Fibroblast of peridontal ligament (primary cell): ENCODE measurements around the gene INTS6L.

ENCODE experiments used
- DNase-seq: peaks from one replicate; pipeline ENCODE4 v3.0.0-alpha.2; 2010; ENCODE audit errors: extremely low read depth

INTS6L gene, protein sequence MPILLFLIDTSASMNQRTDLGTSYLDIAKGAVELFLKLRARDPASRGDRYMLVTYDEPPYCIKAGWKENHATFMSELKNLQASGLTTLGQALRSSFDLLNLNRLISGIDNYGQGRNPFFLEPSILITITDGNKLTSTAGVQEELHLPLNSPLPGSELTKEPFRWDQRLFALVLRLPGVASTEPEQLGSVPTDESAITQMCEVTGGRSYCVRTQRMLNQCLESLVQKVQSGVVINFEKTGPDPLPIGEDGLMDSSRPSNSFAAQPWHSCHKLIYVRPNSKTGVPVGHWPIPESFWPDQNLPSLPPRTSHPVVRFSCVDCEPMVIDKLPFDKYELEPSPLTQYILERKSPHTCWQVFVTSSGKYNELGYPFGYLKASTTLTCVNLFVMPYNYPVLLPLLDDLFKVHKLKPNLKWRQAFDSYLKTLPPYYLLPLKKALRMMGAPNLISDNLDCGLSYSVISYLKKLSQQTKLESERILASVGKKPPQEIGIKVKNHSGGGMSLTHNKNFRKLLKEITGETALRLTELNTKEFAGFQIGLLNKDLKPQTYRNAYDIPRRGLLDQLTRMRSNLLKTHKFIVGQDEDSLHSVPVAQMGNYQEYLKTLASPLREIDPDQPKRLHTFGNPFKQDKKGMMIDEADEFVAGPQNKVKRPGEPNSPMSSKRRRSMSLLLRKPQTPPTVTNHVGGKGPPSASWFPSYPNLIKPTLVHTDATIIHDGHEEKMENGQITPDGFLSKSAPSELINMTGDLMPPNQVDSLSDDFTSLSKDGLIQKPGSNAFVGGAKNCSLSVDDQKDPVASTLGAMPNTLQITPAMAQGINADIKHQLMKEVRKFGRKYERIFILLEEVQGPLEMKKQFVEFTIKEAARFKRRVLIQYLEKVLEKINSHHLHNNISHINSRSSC

DNA sequence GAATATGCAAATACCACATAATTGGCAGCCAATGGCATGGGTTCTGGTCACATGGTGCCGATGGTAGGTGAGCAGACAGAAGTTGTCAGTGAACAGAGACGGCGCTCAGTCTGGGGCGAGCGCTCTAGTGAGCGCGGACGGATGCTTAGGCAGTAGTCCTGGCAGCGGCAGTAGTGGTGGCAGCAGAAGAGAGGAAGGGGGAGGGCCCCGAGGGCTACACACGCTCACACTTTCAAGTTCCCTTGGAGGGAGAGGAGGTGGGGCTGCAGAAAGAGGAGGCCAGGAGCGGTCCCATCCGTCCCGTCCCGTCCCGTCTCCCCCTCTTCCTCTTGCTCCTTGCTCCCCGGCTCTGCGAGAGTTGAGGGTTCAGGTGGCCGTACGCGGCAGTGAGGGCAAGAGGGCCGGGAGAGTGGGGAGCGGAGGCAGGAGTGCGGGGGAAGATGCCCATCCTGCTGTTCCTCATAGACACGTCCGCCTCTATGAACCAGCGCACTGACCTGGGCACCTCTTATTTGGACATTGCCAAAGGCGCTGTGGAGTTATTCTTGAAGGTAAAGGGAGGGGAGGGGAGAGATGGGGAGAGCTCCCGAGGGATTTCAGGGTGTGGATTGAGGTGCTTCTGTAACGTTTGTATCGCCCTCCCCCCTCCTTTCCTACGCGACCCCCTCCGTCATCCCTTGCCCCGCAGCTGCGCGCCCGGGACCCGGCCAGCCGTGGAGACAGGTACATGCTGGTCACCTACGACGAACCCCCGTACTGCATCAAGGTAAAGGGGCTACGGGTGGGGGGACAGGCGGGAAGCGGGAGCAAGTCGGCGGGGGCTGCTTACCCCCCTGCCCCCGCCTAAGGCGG is at the start of gene INTS6L:
TSS of gene INTS6L (plus strand) at position 108 of the 852 bp plus-strand sequence. CDS start at position 441, 333 bp downstream.
- peak; percentile 84 for DNase-seq

DNA sequence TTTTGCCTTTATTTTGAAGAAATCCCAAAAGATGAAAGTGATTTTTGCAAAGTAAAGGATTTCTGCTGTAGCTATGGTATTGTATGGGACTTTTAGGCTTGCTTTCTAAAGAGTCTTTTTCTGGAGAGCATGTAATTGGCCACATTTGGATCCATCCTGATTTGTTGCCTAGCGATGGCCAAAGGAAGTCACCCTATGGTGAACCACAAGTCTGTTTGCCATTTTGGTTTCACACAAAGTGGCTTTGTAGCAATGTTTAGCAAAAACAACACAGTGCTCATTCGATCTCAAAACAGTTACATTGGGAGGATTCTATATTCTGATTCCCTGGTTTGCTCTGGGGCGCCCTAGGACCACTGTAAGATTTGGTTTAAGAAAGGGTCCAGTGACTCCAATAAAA is 44.1 kb upstream of the INTS6L start:
- DNase-seq, result no peak

DNA sequence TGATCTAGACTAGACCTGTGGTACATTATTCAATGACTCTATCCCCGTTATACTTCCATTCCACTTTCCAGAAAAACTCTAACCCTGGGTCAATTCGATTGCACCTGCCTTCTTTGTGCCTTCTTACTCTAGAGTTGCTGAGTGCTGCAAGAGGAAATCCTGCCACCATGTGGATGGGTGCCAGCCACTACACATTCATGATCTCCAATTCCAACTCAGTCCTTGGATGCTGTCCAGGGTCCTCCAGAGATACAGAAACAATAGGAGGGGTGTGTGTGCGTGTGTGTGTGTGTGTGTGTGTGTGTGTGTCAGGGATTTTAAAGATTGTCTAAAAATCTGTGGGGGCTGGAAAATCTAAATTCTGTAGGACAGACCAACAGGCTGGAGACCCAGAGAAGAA is 42.9 kb upstream of the INTS6L start:
- peak; percentile 59 for DNase-seq

DNA sequence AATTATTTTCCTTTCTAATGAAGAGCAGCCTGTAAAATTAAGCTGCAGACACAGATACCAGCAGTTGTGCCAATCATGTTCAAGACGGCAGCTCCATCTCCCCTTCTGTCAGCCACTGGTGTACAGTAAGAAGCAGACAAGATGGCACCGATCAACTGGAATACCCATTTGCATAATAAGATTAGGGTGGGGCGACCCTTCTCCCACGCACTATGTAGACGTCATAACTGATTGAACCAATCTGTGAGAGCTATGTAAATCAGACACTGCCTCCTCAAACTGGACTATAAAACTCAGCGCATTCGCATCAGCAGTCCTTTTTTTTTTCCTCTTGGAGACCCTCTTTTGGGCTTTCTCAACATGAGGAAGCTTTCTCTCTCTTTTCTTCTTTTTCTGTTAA is 40.4 kb upstream of the INTS6L start:
- DNase-seq, result no peak

DNA sequence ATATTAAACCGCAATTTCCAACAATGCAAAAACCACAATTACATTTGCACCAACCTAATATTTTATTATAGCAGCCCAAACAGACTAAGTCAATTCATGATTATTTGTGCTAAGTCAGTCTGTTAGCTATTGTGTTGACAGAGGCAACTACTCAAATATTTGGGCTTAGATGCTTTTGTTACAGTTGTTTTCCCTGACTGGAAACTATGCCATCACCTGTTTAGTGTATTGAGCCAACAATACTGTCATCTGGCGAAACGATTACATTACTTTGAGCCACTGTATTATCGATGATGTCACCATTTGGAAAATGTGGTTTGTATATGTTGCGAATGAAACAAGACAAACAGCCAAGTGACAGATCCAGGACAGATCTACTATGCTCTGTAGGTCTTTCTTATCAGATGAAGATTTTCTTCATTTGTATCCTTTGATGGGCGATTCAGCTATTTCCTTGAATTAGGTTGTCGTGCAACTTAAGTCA is 38.7 kb upstream of the INTS6L start:
- no peak for DNase-seq

DNA sequence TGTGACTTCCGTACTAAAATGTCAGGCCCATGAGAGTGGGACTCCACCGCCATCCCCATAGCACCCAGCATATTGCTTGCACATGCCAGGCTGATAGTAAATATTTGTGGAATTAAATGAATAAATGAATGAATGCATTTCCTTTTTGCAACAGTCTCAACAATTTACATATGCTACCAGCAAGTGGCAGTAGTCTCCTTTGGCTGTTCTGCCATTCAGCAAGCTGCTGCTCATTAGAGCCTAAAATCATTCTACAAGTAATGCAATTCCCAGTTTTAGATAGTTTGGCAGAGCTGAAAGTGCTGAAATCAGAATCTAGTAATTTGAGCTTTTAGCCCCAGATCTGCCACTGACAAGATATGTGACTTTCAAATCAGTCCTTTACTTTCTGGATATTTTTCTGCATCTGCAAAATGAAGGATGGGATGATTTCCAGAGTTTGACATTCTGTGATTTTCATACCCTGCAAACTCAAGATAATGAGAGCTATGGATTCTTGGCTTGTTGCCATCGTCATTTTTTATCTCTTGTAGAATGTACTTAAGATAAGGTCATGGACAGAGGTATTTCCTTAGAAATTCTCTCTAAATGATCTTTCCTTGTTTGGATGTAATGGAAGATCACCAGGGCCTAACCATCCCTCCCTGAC is 35.7 kb upstream of the INTS6L start:
- DNase-seq, result peak; percentile 72

DNA sequence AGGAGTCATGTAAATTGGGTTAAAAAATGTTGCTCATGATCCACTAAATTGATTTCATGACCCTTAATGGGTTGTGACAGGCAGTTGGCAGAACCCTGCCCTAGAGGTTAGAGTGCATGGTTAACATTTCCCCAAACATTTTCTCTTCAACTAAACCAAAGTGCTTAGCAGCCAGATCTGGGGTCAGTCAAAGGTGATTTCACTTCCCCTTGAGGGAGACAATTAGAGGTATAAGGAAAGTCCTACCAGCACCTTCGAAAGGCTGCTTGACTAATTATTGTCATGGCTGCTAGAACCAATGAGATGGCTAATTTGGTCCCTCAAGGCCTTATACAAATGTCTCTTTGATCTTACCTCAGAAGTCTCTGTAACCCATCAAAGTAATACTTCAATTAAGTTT is 30.9 kb upstream of the INTS6L start:
- DNase-seq, result no peak

DNA sequence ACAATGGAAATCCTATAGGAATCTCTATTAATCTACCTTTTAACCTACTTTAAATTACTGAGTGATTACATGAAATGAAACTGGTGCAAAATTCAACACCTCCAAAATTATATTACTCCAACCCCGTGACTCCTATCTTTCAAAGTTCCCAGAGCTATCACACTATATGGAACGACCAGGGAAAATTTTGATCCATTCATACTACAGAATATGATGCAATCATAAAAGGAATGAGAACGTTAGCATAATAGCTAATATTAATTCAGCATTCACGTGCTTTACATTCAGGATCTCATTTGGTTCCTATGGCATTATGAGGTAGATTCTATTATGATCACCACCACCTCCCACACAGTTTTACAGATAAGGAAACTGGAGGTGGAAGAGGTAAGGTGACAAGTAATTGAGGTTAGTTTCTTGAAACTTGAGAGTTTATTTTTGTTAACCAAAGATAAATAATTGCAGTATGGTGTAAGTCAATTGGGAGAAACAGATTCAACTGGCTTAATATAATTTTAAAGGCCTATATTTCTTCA is 29.4 kb upstream of the INTS6L start:
- no peak for DNase-seq

DNA sequence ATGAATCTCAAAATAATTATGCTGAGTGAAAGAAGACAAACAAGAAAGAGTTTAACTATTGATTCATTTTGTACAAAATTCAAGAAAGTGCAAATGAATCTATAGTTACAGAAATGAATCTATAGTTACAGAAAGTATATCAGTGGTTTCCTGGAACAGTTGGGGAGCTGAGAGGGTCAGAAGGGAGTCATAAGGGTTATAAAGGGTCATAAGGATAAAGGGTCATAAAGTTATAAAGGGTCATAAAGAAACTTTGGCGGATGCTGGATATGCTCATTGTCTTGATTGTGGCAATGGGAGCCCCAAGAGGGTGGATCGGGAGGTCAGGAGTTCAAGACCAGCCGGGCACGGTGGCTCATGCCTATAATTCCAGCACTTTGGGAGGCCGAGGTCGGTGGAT is 26.0 kb upstream of the INTS6L start:
- DNase-seq, result no peak

DNA sequence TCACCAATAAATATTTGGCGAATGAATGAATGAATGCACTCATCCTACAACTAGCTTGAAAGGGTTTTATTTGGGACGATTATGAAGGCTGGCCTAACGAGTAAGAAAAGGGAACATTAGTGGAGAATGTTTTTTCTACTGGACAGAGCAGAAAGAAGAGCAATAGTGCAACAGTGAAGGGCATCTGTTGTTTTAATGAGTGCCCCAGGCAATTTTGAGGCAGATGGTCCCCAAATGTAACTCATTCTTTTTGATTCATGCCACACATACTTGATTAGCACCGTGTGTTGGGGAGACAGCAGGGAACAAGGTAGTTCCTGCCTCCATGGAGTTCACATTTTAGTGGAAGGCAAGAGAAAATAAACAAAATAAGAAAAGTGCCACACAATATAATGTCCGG is 22.7 kb upstream of the INTS6L start:
- DNase-seq, result no peak

DNA sequence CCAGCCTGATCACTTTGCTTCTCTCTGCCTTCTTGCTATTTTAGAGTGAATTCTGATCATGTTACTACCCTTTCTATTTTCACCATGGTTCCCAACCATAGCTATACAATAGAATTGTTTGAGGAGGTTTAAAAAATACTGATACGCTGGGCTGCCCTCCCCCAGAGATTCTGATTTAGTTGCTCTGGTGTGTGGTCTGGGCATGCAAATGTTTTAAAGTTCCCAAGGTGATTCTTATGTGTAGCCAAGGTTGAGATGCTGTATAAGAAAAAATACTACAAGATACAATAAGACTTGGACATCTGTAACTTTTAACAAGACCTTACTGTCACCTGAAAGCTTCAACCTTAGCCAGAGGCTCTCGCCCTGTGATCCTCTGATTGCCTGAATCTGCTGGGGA is 22.2 kb upstream of the INTS6L start:
- DNase-seq, result no peak

DNA sequence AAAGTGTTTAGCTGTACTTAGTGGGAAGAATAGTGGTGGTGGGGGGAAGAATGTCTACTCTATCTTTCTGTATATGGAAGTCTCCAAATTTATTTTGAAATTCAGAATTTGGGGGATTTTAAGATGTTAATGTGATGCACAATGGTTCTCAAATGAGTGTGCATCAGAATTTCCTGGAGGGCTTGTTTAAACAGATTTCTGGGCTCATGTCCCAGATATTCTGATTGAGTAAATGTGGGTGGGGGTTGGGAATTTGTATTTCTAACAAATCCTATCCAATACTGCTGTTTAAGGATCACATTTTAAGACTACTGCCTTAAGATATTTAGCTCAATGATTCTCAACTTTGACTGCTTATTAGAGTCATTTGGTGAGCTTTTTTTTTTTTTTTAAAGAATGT is 15.1 kb upstream of the INTS6L start:
- DNase-seq, result peak; percentile 31

DNA sequence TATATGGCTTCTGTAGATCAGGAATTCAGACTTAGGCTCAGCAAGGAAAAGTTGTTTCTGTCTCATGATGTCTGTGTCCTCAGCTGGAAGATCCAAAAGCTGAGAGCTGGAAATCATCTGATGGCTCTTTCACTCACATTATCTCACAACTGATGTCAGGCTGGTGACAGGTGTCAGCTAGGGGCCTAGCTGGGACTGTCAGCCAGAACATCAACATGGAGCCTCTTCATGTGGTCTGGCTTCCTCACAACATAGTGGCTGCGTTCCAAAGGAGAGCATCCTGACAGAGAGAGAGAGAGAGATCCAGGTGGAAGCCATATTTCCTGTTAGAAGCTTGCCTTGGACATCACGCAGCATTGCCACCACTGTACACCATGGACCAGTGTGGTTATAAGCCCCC is 10.6 kb upstream of the INTS6L start:
- DNase-seq, result no peak

DNA sequence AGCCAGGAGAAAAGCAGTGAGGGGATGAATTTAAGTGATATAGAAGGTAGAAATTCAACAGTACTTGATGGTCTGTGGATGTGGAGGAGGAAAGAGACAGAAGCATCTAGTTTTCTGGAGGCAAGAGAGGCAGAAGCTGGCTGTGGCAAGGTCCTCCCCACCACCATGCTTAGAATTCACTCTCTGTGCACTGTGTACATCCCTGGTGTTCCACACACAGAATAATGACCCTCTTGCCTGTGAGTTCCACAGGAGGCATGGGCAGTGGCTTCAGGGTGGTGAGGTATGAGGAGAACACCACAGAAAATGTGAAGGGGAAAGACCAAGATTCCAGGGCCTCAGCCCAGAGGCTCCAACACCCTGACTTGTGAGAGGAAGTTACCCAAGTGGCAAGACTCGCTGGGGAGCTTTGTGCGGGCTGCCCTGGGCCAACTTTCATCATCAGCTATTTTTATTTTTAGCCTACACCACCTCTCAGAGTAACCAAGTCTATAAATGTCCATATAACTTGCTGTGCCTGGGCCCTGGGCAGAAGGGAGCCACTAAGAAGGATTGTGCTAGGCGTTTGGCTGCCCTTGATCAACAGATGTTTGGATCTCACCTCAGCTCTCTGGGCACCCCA is 7.8 kb upstream of the INTS6L start:
- DNase-seq, result no peak

DNA sequence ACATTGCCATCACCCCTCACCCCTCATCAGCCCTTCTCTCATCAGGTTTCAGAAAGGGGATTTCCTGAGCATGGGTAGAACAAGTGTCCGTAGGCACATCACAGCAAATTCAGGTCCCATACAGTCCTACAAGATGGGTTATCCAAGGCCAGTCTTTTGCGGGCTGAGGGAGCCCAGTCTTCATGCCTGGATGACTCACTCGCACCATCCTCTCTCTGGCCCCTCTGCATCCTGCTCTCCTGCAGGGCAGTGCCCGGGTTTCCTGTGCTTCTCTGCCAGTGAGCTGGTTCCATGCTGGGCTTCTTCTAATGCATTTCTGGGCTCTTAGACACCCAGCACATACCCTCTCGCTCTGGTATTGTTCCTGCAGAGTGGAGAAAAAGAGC is 7.3 kb upstream of the INTS6L start:
- DNase-seq, result no peak

DNA sequence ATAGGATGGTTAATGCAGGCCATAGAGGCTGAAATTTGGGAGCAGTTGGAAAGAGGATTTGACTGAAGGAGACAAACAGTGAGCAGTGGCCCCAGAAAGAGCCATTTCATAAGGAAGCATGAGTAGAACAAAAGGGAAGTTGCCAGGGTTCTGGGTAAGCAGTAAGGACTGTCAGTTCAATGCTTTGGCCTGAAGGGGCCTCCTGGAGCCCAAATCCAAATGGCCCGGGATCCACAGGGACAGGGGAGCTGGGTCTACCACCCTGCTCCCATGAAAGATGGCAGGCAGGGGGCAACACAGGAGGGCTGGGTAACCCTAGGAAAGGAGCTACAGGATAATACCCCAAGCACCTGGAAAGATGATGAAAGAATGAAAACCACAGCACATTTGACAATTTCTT is 4.1 kb upstream of the INTS6L start:
- no peak for DNase-seq

DNA sequence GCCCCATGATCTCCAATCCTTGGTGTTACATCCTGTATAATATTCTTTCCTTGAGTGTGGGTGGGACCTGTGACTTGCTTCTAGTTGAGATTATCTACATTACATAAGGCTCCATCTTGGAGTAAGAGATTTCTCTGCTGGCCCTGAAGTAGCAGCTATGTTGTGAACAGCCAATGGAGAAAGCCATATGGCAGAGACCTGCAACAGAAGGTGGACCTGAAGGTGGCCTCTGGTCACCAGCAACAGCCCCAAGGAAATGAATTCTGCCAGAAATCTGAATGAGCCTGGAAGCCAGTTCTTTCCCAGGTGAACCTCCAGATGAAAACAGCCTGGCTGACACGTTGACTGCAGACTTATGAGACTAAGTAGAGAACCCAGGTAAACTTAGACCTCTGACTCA is 2.3 kb upstream of the INTS6L start:
- DNase-seq, result no peak

DNA sequence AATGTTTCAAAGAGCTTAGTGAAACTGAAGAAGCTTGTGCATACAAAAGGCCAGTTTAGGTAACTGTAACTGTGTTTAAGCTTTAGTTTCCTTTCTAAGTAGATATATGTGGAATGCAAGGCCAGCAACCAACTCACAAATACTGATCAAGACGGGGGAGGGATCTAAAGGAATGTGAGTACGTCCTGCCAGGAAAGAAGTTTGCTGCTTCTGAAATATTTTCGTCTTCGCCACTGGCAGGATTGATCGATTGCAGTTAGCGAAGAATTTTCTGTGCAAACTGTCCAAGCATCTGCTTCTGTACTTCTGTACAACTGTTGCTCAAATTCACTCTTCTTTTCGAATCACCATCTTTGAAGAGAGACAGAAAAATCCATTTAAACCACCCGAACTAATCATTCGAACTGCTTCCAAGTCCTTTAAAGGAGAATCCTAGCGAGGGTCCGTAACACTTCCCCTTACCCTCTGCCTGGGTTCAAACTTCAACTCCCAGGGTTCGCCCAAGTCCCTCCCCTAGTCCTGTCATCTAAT is 373 bp upstream of the INTS6L start:
- peak; percentile 59 for DNase-seq

DNA sequence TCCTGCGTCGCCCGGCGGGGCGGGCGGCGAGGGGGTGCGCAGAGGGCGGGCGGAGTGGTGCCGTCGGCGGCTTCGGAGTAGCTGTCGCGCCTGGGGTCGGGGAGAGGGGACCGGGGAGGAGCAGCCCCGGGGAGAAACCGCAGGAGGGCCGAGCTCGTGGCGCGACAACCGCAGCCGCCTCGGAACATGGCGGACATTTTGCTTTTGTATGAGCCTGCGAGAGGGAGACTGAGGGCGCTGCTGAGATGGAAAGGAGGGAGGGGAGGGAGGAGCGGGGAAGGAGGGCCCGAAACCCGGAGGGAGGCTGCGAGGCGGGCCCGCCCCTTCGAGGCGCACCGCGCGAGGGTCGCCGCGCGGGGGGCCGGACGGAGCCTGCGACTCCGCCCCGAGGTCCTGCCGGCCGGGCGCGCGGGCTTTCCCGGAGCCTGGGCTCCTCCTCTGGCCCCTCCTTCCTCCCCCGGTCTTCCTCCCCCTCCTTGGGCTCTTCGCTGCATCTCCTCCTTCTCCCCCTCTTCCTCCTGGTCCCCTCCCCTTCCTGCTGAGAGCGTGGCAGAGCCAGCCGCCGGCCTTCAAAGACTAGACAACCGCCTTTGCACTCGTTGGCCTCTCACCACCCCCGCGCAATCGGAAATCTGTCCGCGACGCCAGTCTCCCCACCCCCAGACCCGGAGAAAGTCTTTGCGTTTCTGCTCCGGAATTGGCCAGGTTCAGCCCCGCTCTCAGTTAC is 1.1 kb downstream of the INTS6L start:
- DNase-seq, result peak; percentile 80

DNA sequence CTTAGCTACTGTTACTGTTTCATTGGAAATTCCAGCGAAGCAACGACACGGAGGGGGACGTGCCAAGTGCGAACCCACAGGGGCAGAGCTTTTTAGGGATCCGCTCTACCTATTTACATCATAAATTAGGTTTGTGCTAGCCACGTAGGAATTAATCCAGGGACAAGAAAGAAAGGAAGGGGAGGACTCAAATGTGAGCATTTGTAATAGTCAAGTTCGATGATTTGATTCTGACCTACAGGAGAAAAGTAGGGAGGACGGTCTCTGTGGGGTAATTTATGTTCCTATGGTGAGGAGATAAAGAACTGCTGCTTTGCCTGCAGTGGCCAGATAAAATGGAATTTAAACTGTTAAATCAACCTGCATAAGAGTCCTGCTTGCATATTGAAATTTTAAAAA is 1.7 kb downstream of the INTS6L start:
- no peak for DNase-seq
